AG04450 (cell line): ENCODE results near the gene SNAPIN. TPM values are rescaled to one million over a fixed set of nuclear protein-coding genes. Genes with fewer than 3 reads are reported as not detected.
A peak's percentile ranks its signal among the peaks of the same experiment; 100 is the strongest.

Experiments used
- CTCF ChIA-PET: fragments of 300-600, 350-600 bp; formaldehyde crosslinking; extraction: SDS; loops from one replicate; lab custom pipeline; 2022; ENCODE audit warnings: antibody characterized with exemption, inconsistent platforms; lab: Charles Lee
- POLR2A ChIA-PET: fragments of 350-600 bp; formaldehyde crosslinking; extraction: SDS; loops from one replicate; lab custom pipeline; 2021; ENCODE audit warnings: antibody characterized with exemption, inconsistent platforms; lab: Yijun Ruan, JAX
- DNase-seq: peaks from one replicate; pipeline ENCODE4 v3.0.0-alpha.2; 2011; ENCODE audit warnings: low read depth, low spot score
- H3K27ac ChIP-seq: one replicate; pipeline ENCODE4 v1.5.1; 2012; ENCODE audit warnings: low read depth, low read length, control low read depth
- H3K27me3 ChIP-seq: one replicate; pipeline ENCODE4 v1.6.0; 2012; ENCODE audit warnings: low read length; ENCODE audit not compliant: control insufficient read depth, insufficient read depth
- H3K4me3 ChIP-seq: 2 replicates; pipeline ENCODE4 v1.5.1; 2011; ENCODE audit warnings: mild to moderate bottlenecking, low read depth, low read length, control low read depth
- H3K9me3 ChIP-seq: 2 replicates; pipeline ENCODE4 v1.5.1; 2012; ENCODE audit warnings: low read length; ENCODE audit not compliant: control insufficient read depth, insufficient read depth
- polyA plus RNA-seq: library from polyadenylated mRNA; depleted of rRNA; stranded (reverse); fragments of >200 nt; gene quantifications from 2 replicates; pipeline ENCODE4 v1.2.3, GENCODE V29; 2011
- TF ChIP-seq, protein P1 (sequence below): IDR thresholded peaks from 2 replicates; pipeline ENCODE4 v1.5.1; 2011; ENCODE audit warnings: low read depth, low read length, control low read depth, inconsistent platforms

Gene SNAPIN
- polyA plus RNA-seq, 1 experiment = 56.8 TPM

DNA sequence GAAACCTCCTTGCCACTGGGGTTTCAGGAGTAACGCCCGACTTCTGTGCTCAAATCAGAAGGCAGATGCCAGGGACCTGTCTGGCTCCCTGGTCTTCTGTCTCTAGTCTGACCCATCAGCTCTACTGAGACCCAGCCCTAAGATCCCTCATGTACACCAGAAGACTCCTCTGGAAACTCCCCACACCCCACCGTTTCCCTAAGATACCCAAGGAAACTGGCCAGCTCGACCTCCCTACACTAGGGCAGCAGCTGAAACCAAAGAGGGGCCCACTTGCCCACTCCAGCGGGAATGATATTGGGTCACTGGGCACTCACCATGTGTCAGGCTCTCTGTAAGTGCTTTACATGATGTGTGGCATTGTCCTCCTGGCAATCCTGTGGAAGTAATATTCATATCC lies 45.1 kb upstream of the SNAPIN start:
- H3K4me3 ChIP-seq = peak overlapping the region; percentile 83; the same call in 1 of the 2 replicates
- ChIA-PET POLR2A (interaction anchor here (0.9 to 2.7 kb wide), 7 partner anchors 10 to 377 kb away, joined by 3 to 46 read pairs (median 7); partner anchors contain the start of genes CHTOP, S100A1 and S100A13), CTCF (interaction anchor here (0.6 to 9.3 kb wide), 10 partner anchors 15 to 261 kb away, joined by 3 to 80 read pairs (median 7); partner anchors contain the start of genes S100A1 and S100A13)
- H3K9me3 ChIP-seq = no peaks in the 10 kb centered on the region
- H3K27ac ChIP-seq = no peak overlapping the region
- DNase-seq = no peak
- TF ChIP-seq, protein P1, sequence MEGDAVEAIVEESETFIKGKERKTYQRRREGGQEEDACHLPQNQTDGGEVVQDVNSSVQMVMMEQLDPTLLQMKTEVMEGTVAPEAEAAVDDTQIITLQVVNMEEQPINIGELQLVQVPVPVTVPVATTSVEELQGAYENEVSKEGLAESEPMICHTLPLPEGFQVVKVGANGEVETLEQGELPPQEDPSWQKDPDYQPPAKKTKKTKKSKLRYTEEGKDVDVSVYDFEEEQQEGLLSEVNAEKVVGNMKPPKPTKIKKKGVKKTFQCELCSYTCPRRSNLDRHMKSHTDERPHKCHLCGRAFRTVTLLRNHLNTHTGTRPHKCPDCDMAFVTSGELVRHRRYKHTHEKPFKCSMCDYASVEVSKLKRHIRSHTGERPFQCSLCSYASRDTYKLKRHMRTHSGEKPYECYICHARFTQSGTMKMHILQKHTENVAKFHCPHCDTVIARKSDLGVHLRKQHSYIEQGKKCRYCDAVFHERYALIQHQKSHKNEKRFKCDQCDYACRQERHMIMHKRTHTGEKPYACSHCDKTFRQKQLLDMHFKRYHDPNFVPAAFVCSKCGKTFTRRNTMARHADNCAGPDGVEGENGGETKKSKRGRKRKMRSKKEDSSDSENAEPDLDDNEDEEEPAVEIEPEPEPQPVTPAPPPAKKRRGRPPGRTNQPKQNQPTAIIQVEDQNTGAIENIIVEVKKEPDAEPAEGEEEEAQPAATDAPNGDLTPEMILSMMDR = no peak
- H3K27me3 ChIP-seq = no peaks in the 10 kb centered on the region

GRCh38 chr1:153614189-153614900 lies 44.2 kb upstream of the SNAPIN start:
- CTCF ChIA-PET = interaction anchor here (0.9 to 9.3 kb wide), 6 partner anchors 14 to 103 kb away, joined by 3 to 80 read pairs (median 8); partner anchors contain the start of genes S100A1 and S100A13
- no peaks in the 10 kb centered on the region for H3K27me3 ChIP-seq
- no peak overlapping the region for H3K4me3 ChIP-seq
- DNase-seq = no peak
- no peaks in the 10 kb centered on the region for H3K9me3 ChIP-seq
- TF ChIP-seq, protein P1 = peak; percentile 20; the same call in 1 of the 2 replicates
- POLR2A ChIA-PET = interaction anchor here (0.5 to 5.4 kb wide), 4 partner anchors 13 to 52 kb away, joined by 3 to 45 read pairs (median 11); partner anchors contain the start of genes CHTOP, S100A1 and S100A13
- no peak overlapping the region for H3K27ac ChIP-seq

- Histone ChIP-seq H3K27ac (no peak overlapping the region), H3K4me3 (no peak overlapping the region), H3K27me3 (no peaks in the 10 kb centered on the region), H3K9me3 (no peaks in the 10 kb centered on the region; the same call in 1 of the 2 replicates)
- DNase-seq = no peak
- ChIA-PET CTCF (interaction anchor here (0.9 to 9.3 kb wide), 6 partner anchors 13 to 104 kb away, joined by 3 to 80 read pairs (median 8); partner anchors contain the start of genes S100A1 and S100A13), POLR2A (interaction anchor here (0.5 to 5.4 kb wide), 3 partner anchors 12 to 52 kb away, joined by 4 to 45 read pairs (median 18); partner anchors contain the start of genes CHTOP, S100A1 and S100A13)
- TF ChIP-seq, protein P1 = no peak
Observed at GRCh38 chr1:153614906-153615305, 43.6 kb upstream of the SNAPIN start.

DNA sequence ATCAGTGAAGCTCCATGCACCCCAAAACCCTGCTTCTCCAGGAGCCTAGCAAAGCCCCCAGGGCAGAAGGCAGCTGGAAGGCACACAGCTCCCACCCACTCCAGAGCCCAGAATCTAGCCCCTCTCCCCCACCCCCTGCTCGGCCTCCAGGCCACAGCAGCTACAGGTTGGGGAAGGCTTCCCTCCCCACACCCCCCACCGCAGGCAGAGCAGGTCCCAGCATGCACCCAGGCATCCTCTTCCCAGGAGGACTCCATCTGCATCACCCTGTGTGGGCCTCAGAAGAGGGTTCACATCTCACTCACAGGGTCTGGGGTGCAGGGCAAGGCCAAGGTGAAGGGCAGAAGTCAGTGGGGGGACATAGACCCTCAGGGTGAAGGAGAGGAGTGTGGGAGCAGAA lies 43.1 kb upstream of the SNAPIN start:
- Histone ChIP-seq H3K27ac (no peak overlapping the region), H3K9me3 (no peaks in the 10 kb centered on the region; the same call in 1 of the 2 replicates), H3K27me3 (no peaks in the 10 kb centered on the region), H3K4me3 (no peak overlapping the region)
- no peak for DNase-seq
- TF ChIP-seq, protein P1 = no peak
- ChIA-PET POLR2A (interaction anchor here (0.8 to 5.4 kb wide), 3 partner anchors 12 to 109 kb away, joined by 3 to 45 read pairs (median 18); partner anchors contain the start of genes CHTOP, S100A1 and S100A13), CTCF (interaction anchor here (0.8 to 9.3 kb wide), 5 partner anchors 13 to 105 kb away, joined by 3 to 80 read pairs (median 10); partner anchors contain the start of genes S100A1 and S100A13)
